HCT116 (cell line): Measurements from ENCODE around the gene NPDC1. TPM values are rescaled to one million over a fixed set of nuclear protein-coding genes. Genes with fewer than 3 reads are reported as not detected.
A peak's percentile ranks its signal among the peaks of the same experiment; 100 is the strongest.
"Not testable (repeated sequence)": the region's sequence is repeated elsewhere in the genome, so short reads cannot be mapped to it uniquely, and the experiment has no call there.

Experiments used
- ATAC-seq: fragments of 200-7000 bp; cut with Tn5 transposase; 2 replicates; pipeline ENCODE4 v1.9.1; 2020; ENCODE audit warnings: mild to moderate bottlenecking, moderate library complexity
- BruUV-seq: library from RNA; stranded (reverse); fragments of 400-500 nt; replicated peaks from 2 replicates; lab custom pipeline; 2021; lab: Mats Ljungman, UMichigan
- CTCF ChIA-PET: fragments of 300-600 bp; sonication (Branson Sonifier 250); formaldehyde crosslinking; loops from one replicate; lab custom pipeline; 2021; ENCODE audit warnings: antibody characterized with exemption; lab: Charles Lee
- POLR2A ChIA-PET: fragments of 300-600, 350-600 bp; sonication (Branson Sonifier 250); formaldehyde crosslinking; loops from one replicate; lab custom pipeline; 2021; ENCODE audit warnings: antibody characterized with exemption; lab: Charles Lee
- RAD21 ChIA-PET, 2 experiments: fragments of 300-600 bp; sonication (Branson Sonifier 250); formaldehyde crosslinking; loops; one replicate each; lab custom pipeline; 2023; ENCODE audit warnings: low total read pairs in 2 of 2; ENCODE audit not compliant: uncharacterized antibody in 2 of 2, unreplicated experiment in 2 of 2, low non-redundant PET in 1 of 2; lab: Charles Lee
- DNase-seq: peaks from one replicate; pipeline ENCODE4 v3.0.0-alpha.2; 2010; ENCODE audit warnings: low read depth, low spot score
- H2AFZ ChIP-seq: fragments of 200-600 bp; shearing (Covaris generic), sonication (generic); 2 replicates; pipeline ENCODE4 v1.6.1; 2017; ENCODE audit warnings: low read depth, mixed run types, mixed read lengths, antibody characterized with exemption, low read length; ENCODE audit not compliant: poor library complexity, severe bottlenecking
- H3K27ac ChIP-seq: 2 replicates; pipeline ENCODE4 v1.5.1; 2012; ENCODE audit warnings: low read depth, low read length
- H3K27me3 ChIP-seq: fragments of 200-600 bp; sonication (generic); 2 replicates; pipeline ENCODE4 v1.6.1; 2016; ENCODE audit warnings: mixed run types, low read length, mixed read lengths; ENCODE audit not compliant: insufficient read depth
- H3K36me3 ChIP-seq, 2 experiments: fragments of 200-500 bp in 1 of 2; fragments of 200-600 bp in 1 of 2; sonication (Bioruptor generic) in 1 of 2; sonication (generic) in 1 of 2; 2 replicates each; pipeline versions ENCODE4 v1.5.1 to v1.6.1; 2014 to 2016; ENCODE audit warnings: low read length in 2 of 2, inconsistent platforms in 1 of 2, mixed read lengths in 1 of 2, mixed run types in 1 of 2; ENCODE audit not compliant: insufficient read depth in 2 of 2, control insufficient read depth in 1 of 2
- H3K4me1 ChIP-seq, 2 experiments: fragments of 200-600 bp in 1 of 2; sonication (generic) in 1 of 2; 2 replicates each; pipeline versions ENCODE4 v1.5.1 to v1.6.1; 2012 to 2017; ENCODE audit warnings: low read length in 2 of 2, inconsistent platforms in 1 of 2, mild to moderate bottlenecking in 1 of 2, mixed read lengths in 1 of 2, mixed run types in 1 of 2, moderate library complexity in 1 of 2; ENCODE audit not compliant: insufficient read depth in 2 of 2, control insufficient read depth in 1 of 2
- H3K4me2 ChIP-seq: fragments of 200-600 bp; sonication (generic); 2 replicates; pipeline ENCODE4 v1.6.1; 2017; ENCODE audit warnings: mixed run types, low read length, mixed read lengths
- H3K4me3 ChIP-seq, 2 experiments: fragments of 200-600 bp in 1 of 2; sonication (generic) in 1 of 2; replicated peaks in 1 of 2; 2 replicates each; pipeline ENCODE4 v1.5.1; 2011 to 2016; ENCODE audit warnings: low read length in 2 of 2, control low read depth in 1 of 2, low read depth in 1 of 2, mild to moderate bottlenecking in 1 of 2, mixed read lengths in 1 of 2, mixed run types in 1 of 2
- H3K79me2 ChIP-seq: fragments of 200-600 bp; sonication (generic); 2 replicates; pipeline ENCODE4 v1.6.1; 2017; ENCODE audit warnings: mild to moderate bottlenecking, mixed run types, low read length, moderate library complexity, mixed read lengths; ENCODE audit not compliant: insufficient read depth
- H3K9ac ChIP-seq: fragments of 200-600 bp; sonication (generic); 2 replicates; pipeline ENCODE4 v1.6.1; 2016; ENCODE audit warnings: low read length, mixed read lengths
- H3K9me2 ChIP-seq: fragments of 200-600 bp; sonication (generic), shearing (Covaris generic); 2 replicates; pipeline ENCODE4 v1.6.1; 2017; ENCODE audit warnings: mixed run types, mild to moderate bottlenecking, moderate library complexity; ENCODE audit not compliant: insufficient read depth
- H3K9me3 ChIP-seq, 2 experiments: fragments of 200-500 bp in 1 of 2; fragments of 200-600 bp in 1 of 2; sonication (Bioruptor generic) in 1 of 2; sonication (generic) in 1 of 2; 2 replicates each; pipeline ENCODE4 v1.6.1; 2014 to 2017; ENCODE audit warnings: low read length in 2 of 2, mixed read lengths in 2 of 2, inconsistent platforms in 1 of 2, low read depth in 1 of 2, mild to moderate bottlenecking in 1 of 2, mixed run types in 1 of 2, moderate library complexity in 1 of 2; ENCODE audit not compliant: control insufficient read depth in 1 of 2, insufficient read depth in 1 of 2
- H4K20me1 ChIP-seq: fragments of 200-600 bp; sonication (generic), shearing (Covaris generic); 2 replicates; pipeline ENCODE4 v1.6.1; 2017; ENCODE audit warnings: mixed run types, mild to moderate bottlenecking, moderate library complexity; ENCODE audit not compliant: insufficient read depth
- CTCF ChIP-seq, 3 experiments: fragments of 200-600 bp in 1 of 3; sonication (generic) in 1 of 3; IDR thresholded peaks in 2 of 3; conservative IDR thresholded peaks in 1 of 3; 2 replicates each; pipeline ENCODE4 v1.5.1; 2012 to 2017; ENCODE audit warnings: low read depth in 2 of 3, low read length in 2 of 3, antibody characterized with exemption in 1 of 3, borderline replicate concordance in 1 of 3, control low read depth in 1 of 3, mild to moderate bottlenecking in 1 of 3, mixed read lengths in 1 of 3, mixed run types in 1 of 3, moderate library complexity in 1 of 3; ENCODE audit not compliant: insufficient read depth in 1 of 3
- JUND ChIP-seq: IDR thresholded peaks from 2 replicates; pipeline ENCODE4 v1.6.1; 2012
- MAX ChIP-seq: IDR thresholded peaks from 2 replicates; pipeline ENCODE4 v1.6.1; 2012
- SIN3A ChIP-seq: IDR thresholded peaks from 2 replicates; pipeline ENCODE4 v1.6.1; 2012; ENCODE audit warnings: low read depth
- ZNF274 ChIP-seq: fragments of 200-500 bp; sonication (Bioruptor generic); IDR thresholded peaks from 2 replicates; pipeline ENCODE4 v1.6.1; 2014; ENCODE audit warnings: mild to moderate bottlenecking, low read depth, low read length, inconsistent platforms
- intact Hi-C: fragments of 100-400 bp; cut with micrococcal nuclease; formaldehyde crosslinking; loops from 2 replicates; pipeline ENCODE4 v1.10.0; 2022
- total RNA-seq: library from RNA; stranded (reverse); gene quantifications from one replicate; pipeline ENCODE4 v1.2.1, GENCODE V29; 2021; ENCODE audit not compliant: unreplicated experiment

Gene NPDC1
- total RNA-seq, 1 experiment from 2014 or later, result 98.8 TPM

- no peaks in the 10 kb centered on the region for H4K20me1 ChIP-seq
- no peak for TF ChIP-seq MAX
- TF ChIP-seq ZNF274, result no peak
- no peak for TF ChIP-seq JUND
- TF ChIP-seq SIN3A, result no peak
- no peaks in the 10 kb centered on the region for H3K9me2 ChIP-seq
- H3K9me3 ChIP-seq, result peaks cover 0 to 4% of the 10 kb centered on the region in 2 experiments; a peak in 1 of 4 replicates
- H2AFZ ChIP-seq, result no peak overlapping the region
- CTCF ChIA-PET, result no interaction called here
- no TSS peak for BruUV-seq
- 0 out of 2 replicates have a peak, but pooled peaks have one; percentile 12 for ATAC-seq
- intact Hi-C loops, result no loop called here
- no peaks in the 10 kb centered on the region for H3K27me3 ChIP-seq
- POLR2A ChIA-PET, result no interaction called here
- H3K36me3 ChIP-seq, result peaks cover 0 to 5% of the 10 kb centered on the region in 2 experiments; a peak in 1 of 4 replicates
- no peak overlapping the region for H3K4me3 ChIP-seq
- no peaks in the 10 kb centered on the region for H3K79me2 ChIP-seq
- no peak overlapping the region for H3K9ac ChIP-seq
- RAD21 ChIA-PET, result no interaction called here
- no peak overlapping the region for H3K4me2 ChIP-seq
- no peak for DNase-seq
- H3K4me1 ChIP-seq, result peaks cover 5 to 8% of the 10 kb centered on the region in 2 experiments
- no peak overlapping the region for H3K27ac ChIP-seq
Observed at GRCh38 chr9:137006116-137007003, 39.6 kb downstream of the NPDC1 start.

- CTCF ChIA-PET, result interaction anchor here (1.2 kb wide), 1 partner anchor 31 kb away, joined by 3 read pairs; no protein-coding TSS in a partner anchor
- ATAC-seq, result not testable (repeated sequence)
- TF ChIP-seq CTCF (IDR thresholded peaks at IDR 0.05 in 2 of 3, conservative IDR thresholded peaks at IDR 0.05 in 1 of 3; ENCODE audit: borderline replicate concordance in 1 of 3, insufficient read depth in 1 of 3, low read depth in 2 of 3, low read length in 2 of 3), result peak in 2 of 3 experiments; percentile 26 to 47; a peak in 3 of 6 replicates
Observed at GRCh38 chr9:137004285-137004684, 41.7 kb downstream of the NPDC1 start.

More at GRCh38 chr9:137004285-137004684, 41.7 kb downstream of the NPDC1 start:
- H3K79me2 ChIP-seq, intact Hi-C loops, H3K27me3 ChIP-seq, H3K9me3 ChIP-seq, BruUV-seq, POLR2A ChIA-PET, H3K9ac ChIP-seq, H3K36me3 ChIP-seq, RAD21 ChIA-PET, H4K20me1 ChIP-seq, H3K4me2 ChIP-seq, H3K9me2 ChIP-seq, H3K4me3 ChIP-seq, H2AFZ ChIP-seq, DNase-seq, H3K27ac ChIP-seq: not testable (repeated sequence)
- peaks cover 7 to 24% of the 10 kb centered on the region in 2 experiments for H3K4me1 ChIP-seq
